GM12891 (cell line): ENCODE measurements around the gene PEX5L.

ENCODE experiments used
- DNase-seq: peaks from one replicate; pipeline ENCODE4 v3.0.0; 2011; ENCODE audit warnings: low spot score; ENCODE audit not compliant: insufficient read length
- FAIRE-seq: peaks from 2 replicates; lab custom pipeline; 2011; peaks lifted over from hg19 to GRCh38; lab: Jason Lieb, UNC
- PAX5 ChIP-seq: IDR thresholded peaks from 2 replicates; pipeline ENCODE4 v1.6.1; 2011; ENCODE audit warnings: low read length, moderate library complexity, mild to moderate bottlenecking; ENCODE audit not compliant: insufficient read depth, severe bottlenecking
- POLR2A ChIP-seq: IDR thresholded peaks from 2 replicates; pipeline ENCODE4 v1.6.1; 2011; ENCODE audit warnings: low read depth, low read length, control low read depth
- POLR2AphosphoS5 ChIP-seq: IDR thresholded peaks from 2 replicates; pipeline ENCODE4 v1.6.1; 2011; ENCODE audit warnings: low read depth, low read length, control low read depth
- POU2F2 ChIP-seq: IDR thresholded peaks from 2 replicates; pipeline ENCODE4 v1.6.1; 2011; ENCODE audit warnings: low read depth, mild to moderate bottlenecking, control low read depth, low read length, moderate library complexity
- SPI1 ChIP-seq: IDR thresholded peaks from 2 replicates; pipeline ENCODE4 v1.6.1; 2011; ENCODE audit warnings: low read depth, low read length, control low read depth
- TAF1 ChIP-seq: IDR thresholded peaks from 2 replicates; pipeline ENCODE4 v1.6.1; 2011; ENCODE audit warnings: low read depth, low read length, control low read depth

Gene PEX5L

GRCh38 chr3:179977356-179977755, 59.4 kb downstream of the PEX5L start:
- DNase-seq (no peak), FAIRE-seq (no peak)
- no peak for TF ChIP-seq POLR2A
- no peak for TF ChIP-seq PAX5
- no peak for TF ChIP-seq POLR2AphosphoS5
- TF ChIP-seq POU2F2 = no peak
- TF ChIP-seq TAF1 = no peak
- no peak for TF ChIP-seq SPI1

- no peak for FAIRE-seq
- no peak for DNase-seq
These were observed 62.8 kb downstream of the PEX5L start for GRCh38 chr3:179973931-179974361.

GRCh38 chr3:179972881-179973423, 63.8 kb downstream of the PEX5L start:
- FAIRE-seq (no peak), DNase-seq (no peak)
- TF ChIP-seq SPI1 = no peak
- TF ChIP-seq POU2F2 = no peak
- no peak for TF ChIP-seq PAX5
- no peak for TF ChIP-seq POLR2AphosphoS5
- no peak for TF ChIP-seq TAF1
- no peak for TF ChIP-seq POLR2A

More at GRCh38 chr3:179973931-179974361, 62.8 kb downstream of the PEX5L start:
- TF ChIP-seq POLR2AphosphoS5 (no peak), POU2F2 (no peak), SPI1 (no peak), POLR2A (no peak), TAF1 (no peak), PAX5 (no peak)

- no peak for TF ChIP-seq POU2F2
- no peak for TF ChIP-seq POLR2AphosphoS5
- no peak for TF ChIP-seq SPI1
- no peak for TF ChIP-seq POLR2A
- TF ChIP-seq PAX5 = no peak
- TF ChIP-seq TAF1 = no peak
- no peak for FAIRE-seq
These were observed 65.5 kb downstream of the PEX5L start for GRCh38 chr3:179971280-179971679.

GRCh38 chr3:179970746-179971145, 66.0 kb downstream of the PEX5L start:
- DNase-seq (no peak), FAIRE-seq (no peak)
- TF ChIP-seq POLR2A (no peak), POLR2AphosphoS5 (no peak), SPI1 (no peak)

More at GRCh38 chr3:179971280-179971679, 65.5 kb downstream of the PEX5L start:
- no peak for DNase-seq

GRCh38 chr3:179969525-179969924, 67.2 kb downstream of the PEX5L start:
- DNase-seq (no peak), FAIRE-seq (peak; percentile 9)
- TF ChIP-seq TAF1 (no peak), POLR2A (no peak), POLR2AphosphoS5 (no peak), SPI1 (no peak), POU2F2 (no peak), PAX5 (no peak)

- FAIRE-seq = peak; percentile 57
- TF ChIP-seq POLR2A (no peak), SPI1 (no peak), POLR2AphosphoS5 (no peak), POU2F2 (peak; percentile 93; the same call in 1 of the 2 replicates)
- no peak for DNase-seq
These were observed 69.1 kb downstream of the PEX5L start for GRCh38 chr3:179967622-179968021.

GRCh38 chr3:179964890-179965289, 71.8 kb downstream of the PEX5L start:
- FAIRE-seq (peak; percentile 9), DNase-seq (no peak)
- TF ChIP-seq POLR2A = no peak
- TF ChIP-seq POU2F2 = no peak
- no peak for TF ChIP-seq PAX5
- no peak for TF ChIP-seq TAF1
- TF ChIP-seq POLR2AphosphoS5 = no peak
- no peak for TF ChIP-seq SPI1

- no peak for TF ChIP-seq POLR2AphosphoS5
- no peak for TF ChIP-seq POLR2A
- DNase-seq = no peak
- peak; percentile 41 for FAIRE-seq
These were observed 73.9 kb downstream of the PEX5L start for GRCh38 chr3:179962629-179963387.

- DNase-seq = no peak
- FAIRE-seq = peak; percentile 92
- TF ChIP-seq PAX5 (peak; percentile 68), POU2F2 (0 out of 2 replicates have a peak, but pooled peaks have one; percentile 15), TAF1 (no peak)
These were observed 75.0 kb downstream of the PEX5L start for GRCh38 chr3:179961703-179962078.
